GM12874 (cell line): Measurements from ENCODE around the gene SERPINB7.

Experiments
- TF ChIP-seq, protein P1 (sequence below): IDR thresholded peaks from 2 replicates; pipeline ENCODE4 v1.5.1; 2011; ENCODE audit warnings: low read depth, mild to moderate bottlenecking, control low read depth, low read length, moderate library complexity; ENCODE audit not compliant: insufficient read depth

Gene SERPINB7

DNA sequence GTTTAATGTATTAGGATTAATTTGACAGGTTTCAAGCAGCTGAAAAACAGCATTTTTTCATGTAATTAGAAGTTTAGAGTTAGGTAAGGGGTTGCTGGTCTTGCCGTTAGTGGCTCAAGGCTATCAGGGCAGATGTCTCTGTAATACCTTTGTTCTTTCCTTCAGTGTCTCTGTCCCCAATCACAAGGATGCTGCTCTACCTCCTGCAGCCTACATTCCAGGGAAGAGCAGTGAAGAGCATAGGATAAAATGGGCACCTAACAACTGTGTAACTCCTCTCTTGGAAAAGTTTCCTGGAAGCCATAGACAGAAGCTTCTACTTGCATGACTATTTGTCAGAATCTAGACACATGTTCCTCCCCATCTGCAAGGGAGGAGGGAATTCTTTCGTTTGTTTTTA is 9.4 kb upstream of the SERPINB7 start:
- TF ChIP-seq, protein P1, sequence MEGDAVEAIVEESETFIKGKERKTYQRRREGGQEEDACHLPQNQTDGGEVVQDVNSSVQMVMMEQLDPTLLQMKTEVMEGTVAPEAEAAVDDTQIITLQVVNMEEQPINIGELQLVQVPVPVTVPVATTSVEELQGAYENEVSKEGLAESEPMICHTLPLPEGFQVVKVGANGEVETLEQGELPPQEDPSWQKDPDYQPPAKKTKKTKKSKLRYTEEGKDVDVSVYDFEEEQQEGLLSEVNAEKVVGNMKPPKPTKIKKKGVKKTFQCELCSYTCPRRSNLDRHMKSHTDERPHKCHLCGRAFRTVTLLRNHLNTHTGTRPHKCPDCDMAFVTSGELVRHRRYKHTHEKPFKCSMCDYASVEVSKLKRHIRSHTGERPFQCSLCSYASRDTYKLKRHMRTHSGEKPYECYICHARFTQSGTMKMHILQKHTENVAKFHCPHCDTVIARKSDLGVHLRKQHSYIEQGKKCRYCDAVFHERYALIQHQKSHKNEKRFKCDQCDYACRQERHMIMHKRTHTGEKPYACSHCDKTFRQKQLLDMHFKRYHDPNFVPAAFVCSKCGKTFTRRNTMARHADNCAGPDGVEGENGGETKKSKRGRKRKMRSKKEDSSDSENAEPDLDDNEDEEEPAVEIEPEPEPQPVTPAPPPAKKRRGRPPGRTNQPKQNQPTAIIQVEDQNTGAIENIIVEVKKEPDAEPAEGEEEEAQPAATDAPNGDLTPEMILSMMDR: no peak

DNA sequence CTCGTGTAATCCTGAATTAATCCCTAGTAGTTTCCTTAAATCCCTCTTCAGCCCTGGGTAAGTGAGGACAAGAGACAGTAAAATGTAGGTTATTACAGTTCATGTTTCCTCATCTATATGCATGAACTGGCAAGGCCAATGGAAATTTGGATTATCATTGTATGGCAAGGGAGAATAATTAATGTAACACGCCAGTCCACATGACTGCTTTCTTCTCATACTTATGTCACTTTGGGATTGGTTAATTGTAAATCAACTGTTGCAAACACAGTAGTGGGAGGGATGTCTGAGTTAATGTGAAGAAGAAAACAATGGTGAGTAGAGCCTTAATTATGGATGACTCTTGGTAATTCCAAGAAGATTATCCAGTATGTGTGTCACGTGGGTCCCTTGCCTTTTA is 1.7 kb upstream of the SERPINB7 start:
- TF ChIP-seq, protein P1: no peak

DNA sequence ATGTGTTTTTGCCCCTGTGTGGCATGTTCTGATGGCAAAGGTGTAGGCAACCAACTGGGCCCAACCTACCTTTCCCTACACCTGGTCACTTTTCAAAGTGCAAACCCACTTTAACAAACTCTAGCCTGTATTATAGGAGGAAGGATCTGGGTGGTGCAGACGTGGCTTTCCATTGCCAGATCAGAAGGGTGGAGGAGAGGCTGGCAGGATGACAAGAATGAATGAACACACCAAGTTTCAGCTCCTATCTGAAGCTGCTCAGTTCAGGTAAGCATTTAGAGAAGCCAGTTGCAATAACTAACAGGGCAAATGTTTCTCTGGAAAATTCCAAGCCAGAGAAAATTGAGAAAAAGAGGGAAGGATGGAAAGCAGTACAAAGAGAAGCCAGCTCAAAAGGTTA is 707 bp upstream of the SERPINB7 start:
- TF ChIP-seq, protein P1: no peak

DNA sequence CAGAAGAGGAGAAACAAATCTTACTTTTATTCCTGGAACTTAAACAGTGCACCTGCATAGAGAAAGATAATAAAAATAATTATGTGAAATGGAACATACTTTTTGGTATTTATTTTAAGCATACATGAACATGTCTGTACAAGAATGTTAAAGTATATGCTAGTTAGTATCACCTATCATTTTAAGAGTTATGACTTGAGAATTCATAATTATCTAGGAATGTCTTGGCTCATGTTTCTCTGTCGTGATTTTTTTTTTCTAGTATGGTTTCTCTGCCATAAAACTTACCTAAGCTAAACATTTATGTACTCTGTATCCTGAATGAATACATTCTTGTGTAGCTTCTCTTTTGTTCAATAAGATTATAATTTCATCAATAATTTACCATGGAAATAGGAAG is 4.2 kb downstream of the SERPINB7 start:
- TF ChIP-seq, protein P1: no peak

DNA sequence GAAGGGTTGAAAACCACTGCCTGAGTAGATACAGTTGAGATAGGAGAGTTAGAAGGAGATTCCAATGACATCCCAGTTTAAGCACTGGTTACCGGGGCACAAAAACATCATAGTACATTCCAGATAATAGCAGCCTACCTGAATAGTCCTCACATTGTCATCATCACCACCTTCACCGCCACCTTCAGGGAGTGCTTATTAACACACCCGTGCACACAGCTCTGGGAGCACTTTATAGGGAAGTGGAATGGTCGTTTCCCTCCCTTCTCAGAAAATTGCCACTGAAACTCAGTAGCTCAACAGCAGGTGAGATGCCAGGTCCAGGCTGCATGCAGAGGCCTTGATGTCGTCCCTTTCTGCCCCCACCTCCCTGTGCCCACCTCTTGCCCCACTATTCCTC is 8.2 kb downstream of the SERPINB7 start:
- TF ChIP-seq, protein P1: 0 out of 2 replicates have a peak, but pooled peaks have one; percentile 4

DNA sequence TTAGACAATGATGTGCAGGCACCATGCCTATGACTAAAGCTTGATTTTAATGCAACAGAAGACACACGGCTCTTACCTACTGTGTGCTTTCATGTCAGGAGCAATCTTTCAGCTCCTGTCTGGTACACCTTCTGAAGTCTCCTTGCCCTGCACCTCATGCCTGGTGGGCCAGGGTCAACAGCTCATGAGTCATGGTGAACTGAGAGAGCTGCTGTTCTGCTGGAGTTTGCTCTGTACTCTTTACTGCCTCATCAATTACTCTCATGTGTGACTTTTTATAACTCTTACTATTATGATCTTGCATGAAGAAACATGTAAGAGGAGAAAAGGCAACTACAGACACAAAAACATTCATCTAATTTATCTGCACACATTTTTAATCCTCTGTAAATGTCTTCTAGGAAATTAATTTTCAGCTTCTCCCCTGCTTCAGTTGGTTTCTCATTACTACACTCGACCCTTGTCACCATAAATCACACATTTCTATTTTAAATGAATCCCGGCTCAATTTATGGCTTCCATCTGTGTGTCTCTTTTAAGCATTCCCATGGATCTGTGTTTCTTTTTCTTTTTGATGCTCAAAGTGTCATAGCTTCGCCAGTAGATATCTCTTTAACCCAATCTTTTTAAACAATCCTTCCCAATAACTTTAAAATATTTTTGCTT is 9.7 kb downstream of the SERPINB7 start:
- TF ChIP-seq, protein P1: no peak

DNA sequence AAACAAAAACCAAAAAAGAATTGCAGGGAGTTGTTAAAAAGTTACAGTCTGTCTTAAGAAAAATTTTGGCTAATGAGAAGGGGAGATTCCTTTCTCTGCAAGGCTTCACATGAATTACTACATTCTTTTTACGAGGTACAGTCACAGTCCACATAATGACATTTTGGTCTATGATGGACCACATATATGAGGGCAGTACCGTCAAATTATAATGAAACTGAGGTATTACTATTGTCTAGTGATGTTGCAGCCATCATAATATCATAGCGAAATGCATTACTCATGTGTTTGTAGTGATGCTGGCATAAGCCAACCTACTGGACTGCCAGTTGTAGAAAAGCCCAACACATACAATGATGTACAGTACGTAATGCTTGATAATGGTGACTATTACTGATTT is 12.5 kb downstream of the SERPINB7 start:
- TF ChIP-seq, protein P1: no peak
